Upper lobe of left lung (tissue), 6 donors: ENCODE data around the gene PKHD1. TPM values are rescaled to one million over a fixed set of nuclear protein-coding genes. Genes with fewer than 3 reads are reported as not detected.

Experiments used
- ATAC-seq, 2 donors: fragments of 200-7000 bp; cut with Tn5 transposase; one replicate each; pipeline ENCODE4 v1.9.1; 2022; ENCODE audit warnings: mild to moderate bottlenecking in 2 of 2, moderate library complexity in 2 of 2; ENCODE audit not compliant: low FRiP score in 2 of 2
- DNase-seq, 2 donors: peaks; one replicate each; pipeline ENCODE4 v3.0.0-alpha.2; 2019 to 2020
- H3K27ac ChIP-seq, 4 donors: fragments of 200-600 bp; sonication (generic); one replicate each; pipeline ENCODE4 v1.5.1; 2016 to 2019
- H3K27me3 ChIP-seq, 4 donors: fragments of 200-600 bp; sonication (generic); one replicate each; pipeline ENCODE4 v1.5.1; 2017 to 2019
- H3K36me3 ChIP-seq, 4 donors: fragments of 200-600 bp; sonication (generic); one replicate each; pipeline ENCODE4 v1.5.1; 2016 to 2019
- H3K4me1 ChIP-seq, 4 donors: fragments of 200-600 bp; sonication (generic); one replicate each; pipeline ENCODE4 v1.5.1; 2018 to 2019
- H3K4me3 ChIP-seq, 4 donors: fragments of 200-600 bp; sonication (generic); one replicate each; pipeline ENCODE4 v1.5.1; 2017 to 2019; ENCODE audit warnings: mild to moderate bottlenecking in 2 of 4, moderate library complexity in 1 of 4
- H3K9me3 ChIP-seq, 4 donors: fragments of 200-600 bp; sonication (generic); one replicate each; pipeline ENCODE4 v1.5.1; 2018 to 2019
- EP300 ChIP-seq, 4 donors: sonication (generic); formaldehyde crosslinking; IDR thresholded peaks; one replicate each; pipeline ENCODE4 v1.5.1; 2017; ENCODE audit warnings: antibody characterized with exemption in 4 of 4, control low read depth in 2 of 4
- POLR2A ChIP-seq, 4 donors: fragments of 450-650 bp; IDR thresholded peaks; one replicate each; pipeline ENCODE4 v1.5.1; 2016 to 2017; ENCODE audit warnings: antibody characterized with exemption in 4 of 4, mild to moderate bottlenecking in 2 of 4
- POLR2AphosphoS5 ChIP-seq, 2 donors: sonication (generic); formaldehyde crosslinking; IDR thresholded peaks; one replicate each; pipeline ENCODE4 v1.5.1; 2017; ENCODE audit warnings: antibody characterized with exemption in 2 of 2
- WGBS, 2 donors: methylation state at CpG; one replicate each; pipeline ENCODE4 v1.1.5; 2017 to 2018; 5-methylcytosine and 5-hydroxymethylcytosine counted together
- total RNA-seq, 6 donors: library from RNA; depleted of rRNA in 4 of 6; stranded (reverse); fragments of >200 nt in 4 of 6; gene quantifications; one replicate each; pipeline versions ENCODE4 v1.1.0 to v1.2.1, GENCODE V29; 2016 to 2021
- TF ChIP-seq, protein P1 (sequence below), 6 experiments: fragments of 450-650 bp in 4 of 6; fragments of 200-600 bp in 2 of 6; sonication (generic) in 2 of 6; IDR thresholded peaks; one replicate each; pipeline ENCODE4 v1.5.1; 2016 to 2019; ENCODE audit warnings: antibody characterized with exemption in 6 of 6
- donor health status: DM: no; HTN: no; CAD: no; lungs with moderate emphysema.
- donor health status: DM: no; HTN: yes; CAD: no; lungs with severe emphysema.

The PKHD1 gene
- total RNA-seq, 6 donors from 2014 or later, result 0.10 to 1.0 (median 0.34) TPM

DNA sequence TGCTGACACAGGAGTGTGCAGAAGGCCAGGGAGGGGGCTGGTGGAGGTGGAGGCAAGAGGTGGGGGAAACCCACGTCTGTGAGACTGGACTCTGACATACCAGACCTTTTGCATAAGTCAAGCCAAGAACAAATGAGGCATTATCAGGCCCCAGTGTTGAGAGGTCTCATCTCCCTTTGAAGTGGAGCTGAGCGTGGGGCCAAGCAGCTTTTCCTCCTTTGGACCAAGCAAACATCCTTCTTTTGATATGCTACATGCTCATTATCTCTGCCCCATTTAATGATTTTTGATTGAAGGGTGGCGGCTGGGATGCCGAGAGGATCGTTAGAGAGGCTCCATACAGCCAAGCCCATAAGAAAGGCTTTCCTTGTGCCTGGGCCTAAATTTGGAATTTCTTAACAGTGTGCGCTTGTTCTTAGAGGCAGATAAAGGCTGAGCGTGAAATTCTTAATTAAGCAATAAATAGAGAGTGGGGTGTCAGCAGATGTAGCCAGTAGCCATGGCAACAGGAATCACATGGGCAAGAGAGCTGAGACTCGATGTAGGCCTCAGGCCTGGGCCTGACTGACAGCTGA lies 244.5 kb downstream of the PKHD1 start:
- WGBS, 2 donors, result 70 to 78% methylated on average over 8 of the region's 8 CpGs
- no peak for ATAC-seq
- H3K9me3 ChIP-seq, result no peaks in the 10 kb centered on the region

DNA sequence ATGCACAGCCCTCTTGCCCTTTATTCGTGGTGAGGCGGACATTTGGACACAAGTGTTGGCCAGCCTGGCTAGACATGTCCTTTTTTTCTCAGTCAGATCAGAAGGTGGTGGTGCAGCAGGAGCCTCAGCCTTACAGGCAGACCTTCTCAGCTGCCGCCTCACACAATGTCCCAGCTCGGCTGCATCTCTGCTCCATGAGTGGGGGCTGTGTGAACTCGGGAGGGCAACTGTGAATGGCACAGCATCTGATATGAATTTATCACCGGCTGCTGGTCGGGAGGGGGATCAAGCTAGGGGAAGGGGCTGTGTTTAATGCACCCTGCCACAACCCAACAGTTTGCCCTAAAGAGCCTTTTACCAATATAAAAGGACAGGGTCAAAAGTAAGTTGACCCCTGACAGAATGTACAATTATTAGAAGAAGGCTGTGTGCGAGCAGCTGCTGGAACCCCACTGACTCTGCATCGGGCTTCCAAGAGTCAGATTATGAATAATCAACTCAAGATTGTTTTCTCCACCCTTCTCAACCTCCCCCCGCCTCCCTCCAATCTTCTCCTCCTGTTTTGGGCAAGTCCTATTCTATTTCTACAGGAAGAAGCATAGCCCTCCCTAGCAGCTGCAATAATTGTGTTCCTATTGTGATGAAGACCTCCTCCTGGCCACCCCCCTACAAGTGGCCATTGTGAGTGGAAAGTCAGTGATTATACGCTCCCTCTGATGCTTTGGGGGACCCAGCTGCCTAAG lies 245.2 kb downstream of the PKHD1 start:
- ATAC-seq, result no peak
- Histone ChIP-seq H3K9me3 (no peaks in the 10 kb centered on the region), H3K4me1 (no peaks in the 10 kb centered on the region), H3K27ac (no peak overlapping the region), H3K4me3 (no peak overlapping the region), H3K36me3 (no peaks in the 10 kb centered on the region), H3K27me3 (no peaks in the 10 kb centered on the region)
- TF ChIP-seq EP300 (IDR thresholded peaks at IDR 0.05), result no peak
- TF ChIP-seq POLR2AphosphoS5 (IDR thresholded peaks at IDR 0.05), result no peak
- no peak for TF ChIP-seq POLR2A (IDR thresholded peaks at IDR 0.05)
- TF ChIP-seq, protein P1, sequence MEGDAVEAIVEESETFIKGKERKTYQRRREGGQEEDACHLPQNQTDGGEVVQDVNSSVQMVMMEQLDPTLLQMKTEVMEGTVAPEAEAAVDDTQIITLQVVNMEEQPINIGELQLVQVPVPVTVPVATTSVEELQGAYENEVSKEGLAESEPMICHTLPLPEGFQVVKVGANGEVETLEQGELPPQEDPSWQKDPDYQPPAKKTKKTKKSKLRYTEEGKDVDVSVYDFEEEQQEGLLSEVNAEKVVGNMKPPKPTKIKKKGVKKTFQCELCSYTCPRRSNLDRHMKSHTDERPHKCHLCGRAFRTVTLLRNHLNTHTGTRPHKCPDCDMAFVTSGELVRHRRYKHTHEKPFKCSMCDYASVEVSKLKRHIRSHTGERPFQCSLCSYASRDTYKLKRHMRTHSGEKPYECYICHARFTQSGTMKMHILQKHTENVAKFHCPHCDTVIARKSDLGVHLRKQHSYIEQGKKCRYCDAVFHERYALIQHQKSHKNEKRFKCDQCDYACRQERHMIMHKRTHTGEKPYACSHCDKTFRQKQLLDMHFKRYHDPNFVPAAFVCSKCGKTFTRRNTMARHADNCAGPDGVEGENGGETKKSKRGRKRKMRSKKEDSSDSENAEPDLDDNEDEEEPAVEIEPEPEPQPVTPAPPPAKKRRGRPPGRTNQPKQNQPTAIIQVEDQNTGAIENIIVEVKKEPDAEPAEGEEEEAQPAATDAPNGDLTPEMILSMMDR (IDR thresholded peaks at IDR 0.05), result no peak
- WGBS, 2 donors, result 68 to 75% methylated on average over 9 to 11 of the region's 11 CpGs
- DNase-seq, result no peak

More for the DNA sequence above, 244.5 kb downstream of the PKHD1 start:
- TF ChIP-seq POLR2AphosphoS5 (IDR thresholded peaks at IDR 0.05), result no peak
- no peak for TF ChIP-seq POLR2A (IDR thresholded peaks at IDR 0.05)
- TF ChIP-seq, protein P1 (IDR thresholded peaks at IDR 0.05), result no peak
- TF ChIP-seq EP300 (IDR thresholded peaks at IDR 0.05), result no peak
- Histone ChIP-seq H3K27ac (no peak overlapping the region), H3K4me1 (no peaks in the 10 kb centered on the region), H3K27me3 (no peaks in the 10 kb centered on the region), H3K36me3 (no peaks in the 10 kb centered on the region), H3K4me3 (no peak overlapping the region)
- DNase-seq, result no peak

- H3K4me1 ChIP-seq, result no peaks in the 10 kb centered on the region
- no peak overlapping the region for H3K4me3 ChIP-seq
- DNase-seq (no peak), ATAC-seq (no peak)
- no peak for TF ChIP-seq POLR2A (IDR thresholded peaks at IDR 0.05)
- TF ChIP-seq POLR2AphosphoS5 (IDR thresholded peaks at IDR 0.05), result no peak
- TF ChIP-seq, protein P1 (IDR thresholded peaks at IDR 0.05), result no peak
- TF ChIP-seq EP300 (IDR thresholded peaks at IDR 0.05), result no peak
- no peaks in the 10 kb centered on the region for H3K27me3 ChIP-seq
- no peaks in the 10 kb centered on the region for H3K36me3 ChIP-seq
- no peak overlapping the region for H3K27ac ChIP-seq
- H3K9me3 ChIP-seq, result no peaks in the 10 kb centered on the region
- WGBS, 2 donors, result 91 to 92% methylated on average over 2 of the region's 2 CpGs
Observed at GRCh38 chr6:51841626-51842025, 245.8 kb downstream of the PKHD1 start.

GRCh38 chr6:51839726-51840374 lies 247.6 kb downstream of the PKHD1 start:
- DNase-seq (no peak), ATAC-seq (no peak)
- TF ChIP-seq EP300 (IDR thresholded peaks at IDR 0.05), result no peak
- no peak for TF ChIP-seq POLR2A (IDR thresholded peaks at IDR 0.05)
- TF ChIP-seq, protein P1 (IDR thresholded peaks at IDR 0.05), result no peak
- no peak for TF ChIP-seq POLR2AphosphoS5 (IDR thresholded peaks at IDR 0.05)
- Histone ChIP-seq H3K4me3 (no peak overlapping the region), H3K27me3 (no peaks in the 10 kb centered on the region), H3K9me3 (no peaks in the 10 kb centered on the region), H3K27ac (no peak overlapping the region), H3K36me3 (no peaks in the 10 kb centered on the region), H3K4me1 (no peaks in the 10 kb centered on the region)
- WGBS, 2 donors, result 59 to 77% methylated on average over 4 of the region's 4 CpGs
